ENCODE results near the gene GRIN2D. TPM values are rescaled to one million over a fixed set of nuclear protein-coding genes. Genes with fewer than 3 reads are reported as not detected.

GRIN2D gene
- total RNA-seq, 1 donor from 2014 or later = 0.34 TPM

DNA sequence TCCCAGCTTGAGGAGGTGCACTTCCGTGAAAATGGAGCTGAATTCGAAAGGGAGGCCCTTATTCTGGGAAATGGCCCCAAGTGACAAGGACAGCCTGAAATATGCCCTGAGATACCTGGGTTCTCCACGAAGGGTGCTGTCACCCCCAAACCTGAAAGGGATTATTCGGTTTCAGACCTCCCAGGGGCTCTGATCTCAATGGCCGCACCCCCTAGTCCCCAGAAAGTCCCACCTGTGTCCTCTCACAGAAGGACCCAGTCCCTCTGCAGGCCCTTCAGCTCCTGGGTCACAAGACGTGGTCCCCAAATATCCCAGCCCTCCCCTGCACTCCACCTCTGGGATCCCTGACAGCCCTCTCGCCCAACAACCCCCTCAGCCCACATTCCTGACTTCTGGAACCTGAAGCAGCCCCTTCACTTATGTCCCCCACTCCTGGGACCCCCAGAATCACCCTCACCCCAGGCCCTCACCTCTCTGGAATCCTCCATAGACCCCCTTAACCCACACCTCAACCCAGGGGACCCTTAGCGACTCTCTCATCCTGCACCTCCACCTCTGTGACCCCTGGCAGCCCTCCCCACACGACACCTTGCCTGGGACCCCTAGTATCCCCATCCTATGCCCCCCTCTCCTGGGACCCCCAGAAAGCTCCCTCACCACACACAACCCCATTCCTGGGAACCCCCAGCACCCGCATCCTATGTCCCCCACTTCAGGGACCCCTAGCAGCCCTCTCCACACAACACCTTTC is 28.7 kb upstream of the GRIN2D start:
- H3K27ac Mint-ChIP-seq = no peak overlapping the region
- no peaks in the 10 kb centered on the region for H3K9me3 Mint-ChIP-seq (ENCODE audit: low read depth)
- TF ChIP-seq, protein P1, sequence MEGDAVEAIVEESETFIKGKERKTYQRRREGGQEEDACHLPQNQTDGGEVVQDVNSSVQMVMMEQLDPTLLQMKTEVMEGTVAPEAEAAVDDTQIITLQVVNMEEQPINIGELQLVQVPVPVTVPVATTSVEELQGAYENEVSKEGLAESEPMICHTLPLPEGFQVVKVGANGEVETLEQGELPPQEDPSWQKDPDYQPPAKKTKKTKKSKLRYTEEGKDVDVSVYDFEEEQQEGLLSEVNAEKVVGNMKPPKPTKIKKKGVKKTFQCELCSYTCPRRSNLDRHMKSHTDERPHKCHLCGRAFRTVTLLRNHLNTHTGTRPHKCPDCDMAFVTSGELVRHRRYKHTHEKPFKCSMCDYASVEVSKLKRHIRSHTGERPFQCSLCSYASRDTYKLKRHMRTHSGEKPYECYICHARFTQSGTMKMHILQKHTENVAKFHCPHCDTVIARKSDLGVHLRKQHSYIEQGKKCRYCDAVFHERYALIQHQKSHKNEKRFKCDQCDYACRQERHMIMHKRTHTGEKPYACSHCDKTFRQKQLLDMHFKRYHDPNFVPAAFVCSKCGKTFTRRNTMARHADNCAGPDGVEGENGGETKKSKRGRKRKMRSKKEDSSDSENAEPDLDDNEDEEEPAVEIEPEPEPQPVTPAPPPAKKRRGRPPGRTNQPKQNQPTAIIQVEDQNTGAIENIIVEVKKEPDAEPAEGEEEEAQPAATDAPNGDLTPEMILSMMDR (IDR thresholded peaks at IDR 0.05; ENCODE audit: unreplicated experiment) = no peak
- peak overlapping the region; percentile 21 for H3K4me3 Mint-ChIP-seq (ENCODE audit: low read depth)
- H3K27me3 Mint-ChIP-seq = no peaks in the 10 kb centered on the region
- DNase-seq (ENCODE audit: low spot score, unreplicated experiment) = no peak
- peaks cover 4% of the 10 kb centered on the region for H3K4me1 Mint-ChIP-seq (ENCODE audit: low read depth)
- H3K36me3 Mint-ChIP-seq (ENCODE audit: insufficient read depth) = no peaks in the 10 kb centered on the region

DNA sequence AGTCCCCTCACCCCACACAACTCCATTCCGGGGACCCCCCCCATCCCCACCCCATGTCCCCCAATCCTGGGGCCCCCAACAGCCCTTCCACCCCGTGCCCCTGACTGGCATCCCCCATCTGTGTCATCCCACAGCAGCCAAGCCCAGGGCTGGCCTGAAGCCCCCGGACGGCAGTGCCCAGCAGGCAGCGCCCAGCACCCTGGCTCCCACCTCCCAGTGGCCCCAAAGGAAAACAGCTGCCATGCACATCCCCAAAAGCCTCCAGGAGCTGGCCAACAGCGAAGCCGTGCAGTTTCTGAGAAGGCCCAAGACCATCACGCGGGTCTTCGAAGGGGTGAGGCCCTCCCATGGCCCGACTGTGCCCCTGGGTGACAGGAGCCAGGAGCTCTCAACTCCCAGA is 27.9 kb upstream of the GRIN2D start:
- Mint-ChIP-seq H3K36me3 (ENCODE audit: insufficient read depth) (no peaks in the 10 kb centered on the region), H3K4me1 (ENCODE audit: low read depth) (peaks cover 4% of the 10 kb centered on the region), H3K9me3 (ENCODE audit: low read depth) (no peaks in the 10 kb centered on the region), H3K27ac (no peak overlapping the region), H3K27me3 (no peaks in the 10 kb centered on the region), H3K4me3 (ENCODE audit: low read depth) (no peak overlapping the region)
- DNase-seq (ENCODE audit: low spot score, unreplicated experiment) = no peak
- TF ChIP-seq, protein P1 (IDR thresholded peaks at IDR 0.05; ENCODE audit: unreplicated experiment) = no peak

DNA sequence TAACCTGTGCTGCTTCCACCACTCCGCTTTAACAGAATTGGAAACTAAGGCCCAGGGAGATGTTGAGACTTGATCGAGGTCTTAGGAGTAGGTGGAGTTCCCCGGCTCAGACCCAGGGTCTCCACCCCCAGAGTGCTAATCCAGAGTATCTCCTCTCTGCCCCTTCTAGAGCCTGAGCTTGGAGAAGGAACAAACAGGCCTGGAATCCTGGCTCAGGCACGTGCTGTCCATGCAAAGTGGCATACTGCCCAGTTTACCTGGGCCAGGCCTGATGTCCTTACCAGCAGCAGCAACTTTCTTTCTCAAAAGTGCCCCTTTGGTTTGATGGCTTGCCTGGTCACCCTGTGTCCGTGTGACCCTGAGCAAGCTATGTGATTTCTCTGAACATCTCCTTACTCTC is 25.6 kb upstream of the GRIN2D start:
- peaks cover 4% of the 10 kb centered on the region for H3K4me1 Mint-ChIP-seq (ENCODE audit: low read depth)
- H3K9me3 Mint-ChIP-seq (ENCODE audit: low read depth) = no peaks in the 10 kb centered on the region
- no peak overlapping the region for H3K27ac Mint-ChIP-seq
- H3K27me3 Mint-ChIP-seq = no peaks in the 10 kb centered on the region
- no peak overlapping the region for H3K4me3 Mint-ChIP-seq (ENCODE audit: low read depth)
- no peaks in the 10 kb centered on the region for H3K36me3 Mint-ChIP-seq (ENCODE audit: insufficient read depth)
- DNase-seq (ENCODE audit: low spot score, unreplicated experiment) = no peak
- TF ChIP-seq, protein P1 (IDR thresholded peaks at IDR 0.05; ENCODE audit: unreplicated experiment) = no peak

DNA sequence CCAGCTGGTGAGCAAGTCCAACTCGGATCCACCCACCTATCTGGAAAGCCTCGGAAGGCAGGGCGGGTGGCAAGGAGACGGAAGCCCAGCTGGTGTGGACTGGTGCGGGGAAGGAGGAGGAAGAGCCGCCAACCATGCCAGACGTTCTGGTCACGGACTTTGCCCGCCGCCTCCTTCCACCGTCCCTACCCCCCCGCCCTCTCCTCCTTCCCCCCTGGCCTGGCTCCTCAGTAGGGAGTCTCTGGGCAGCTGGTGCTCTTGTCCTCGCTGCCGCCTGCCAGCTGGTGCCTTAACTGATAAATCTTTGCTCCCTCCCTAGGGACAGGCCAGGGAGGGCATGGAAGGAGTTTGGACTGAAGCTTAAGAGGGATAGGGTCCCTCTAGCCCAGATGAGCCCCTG is 24.5 kb upstream of the GRIN2D start:
- no peaks in the 10 kb centered on the region for H3K36me3 Mint-ChIP-seq (ENCODE audit: insufficient read depth)
- no peak overlapping the region for H3K27ac Mint-ChIP-seq
- no peaks in the 10 kb centered on the region for H3K4me1 Mint-ChIP-seq (ENCODE audit: low read depth)
- TF ChIP-seq, protein P1 (IDR thresholded peaks at IDR 0.05; ENCODE audit: unreplicated experiment) = no peak
- no peak overlapping the region for H3K4me3 Mint-ChIP-seq (ENCODE audit: low read depth)
- DNase-seq (ENCODE audit: low spot score, unreplicated experiment) = no peak
- H3K9me3 Mint-ChIP-seq (ENCODE audit: low read depth) = no peaks in the 10 kb centered on the region
- no peaks in the 10 kb centered on the region for H3K27me3 Mint-ChIP-seq

DNA sequence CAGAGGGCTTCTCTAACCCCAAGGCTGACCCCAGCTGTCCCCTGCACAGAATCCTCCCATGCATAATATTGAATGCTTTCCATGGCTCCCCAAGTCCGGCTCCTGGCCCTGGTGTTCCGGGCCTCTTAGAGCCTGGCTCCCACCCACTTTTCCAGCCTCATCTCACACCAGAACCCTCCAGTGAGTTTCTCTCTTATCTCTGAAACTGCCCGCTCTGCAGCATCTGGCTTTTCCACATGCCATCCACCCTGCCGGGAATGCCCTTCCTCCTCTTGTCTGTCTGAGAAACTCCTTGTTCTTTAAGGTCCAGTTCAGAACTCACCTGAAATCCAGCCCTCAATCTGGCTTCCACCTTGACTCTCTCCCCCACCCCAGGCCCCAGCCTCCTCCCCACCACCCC is 22.5 kb upstream of the GRIN2D start:
- DNase-seq (ENCODE audit: low spot score, unreplicated experiment) = no peak
- H3K36me3 Mint-ChIP-seq (ENCODE audit: insufficient read depth) = no peaks in the 10 kb centered on the region
- no peaks in the 10 kb centered on the region for H3K9me3 Mint-ChIP-seq (ENCODE audit: low read depth)
- no peak overlapping the region for H3K4me3 Mint-ChIP-seq (ENCODE audit: low read depth)
- TF ChIP-seq, protein P1 (IDR thresholded peaks at IDR 0.05; ENCODE audit: unreplicated experiment) = no peak
- no peaks in the 10 kb centered on the region for H3K4me1 Mint-ChIP-seq (ENCODE audit: low read depth)
- no peaks in the 10 kb centered on the region for H3K27me3 Mint-ChIP-seq
- H3K27ac Mint-ChIP-seq = peak overlapping the region; percentile 43

All from progenitor cell of endocrine pancreas (in vitro differentiated cells).